SK-N-MC (cell line): ENCODE results near the gene HERC6.

Experiments
- DNase-seq: peaks from one replicate; pipeline ENCODE4 v3.0.0-alpha.2; 2011; ENCODE audit warnings: low read depth, low spot score
- H3K27ac ChIP-seq: fragments of 200-600 bp; sonication (generic); 2 replicates; pipeline ENCODE4 v1.5.1; 2016; ENCODE audit warnings: mixed run types
- H3K36me3 ChIP-seq: fragments of 200-600 bp; sonication (generic); 2 replicates; pipeline ENCODE4 v1.6.1; 2017; ENCODE audit warnings: antibody characterized with exemption, low read length, mixed read lengths; ENCODE audit not compliant: insufficient read depth
- H3K4me3 ChIP-seq: fragments of 200-600 bp; sonication (generic); 2 replicates; pipeline ENCODE4 v1.5.1; 2016
- H3K9ac ChIP-seq: fragments of 200-600 bp; sonication (generic); 2 replicates; pipeline ENCODE4 v1.8.0; 2017; ENCODE audit warnings: mixed run types, mixed read lengths; ENCODE audit not compliant: insufficient read length
- H3K9me3 ChIP-seq: fragments of 200-600 bp; sonication (generic); 2 replicates; pipeline ENCODE4 v1.6.1; 2017; ENCODE audit warnings: low read depth, mild to moderate bottlenecking, antibody characterized with exemption, low read length, moderate library complexity, mixed read lengths
- EZH2 ChIP-seq: fragments of 200-600 bp; sonication (generic); IDR thresholded peaks from one replicate; pipeline ENCODE4 v1.6.1; 2017; ENCODE audit warnings: antibody characterized with exemption
- FOXP2 ChIP-seq: optimal IDR thresholded peaks from 2 replicates; pipeline ENCODE3; 2011; ENCODE audit warnings: mild to moderate bottlenecking, moderate library complexity; ENCODE audit not compliant: insufficient read depth; ENCODE audit errors: extremely low read length, control extremely low read depth
- POLR2AphosphoS5 ChIP-seq: IDR thresholded peaks from 2 replicates; pipeline ENCODE4 v1.6.1; 2012; ENCODE audit warnings: mild to moderate bottlenecking, low read depth, low read length, borderline replicate concordance

HERC6 gene

DNA sequence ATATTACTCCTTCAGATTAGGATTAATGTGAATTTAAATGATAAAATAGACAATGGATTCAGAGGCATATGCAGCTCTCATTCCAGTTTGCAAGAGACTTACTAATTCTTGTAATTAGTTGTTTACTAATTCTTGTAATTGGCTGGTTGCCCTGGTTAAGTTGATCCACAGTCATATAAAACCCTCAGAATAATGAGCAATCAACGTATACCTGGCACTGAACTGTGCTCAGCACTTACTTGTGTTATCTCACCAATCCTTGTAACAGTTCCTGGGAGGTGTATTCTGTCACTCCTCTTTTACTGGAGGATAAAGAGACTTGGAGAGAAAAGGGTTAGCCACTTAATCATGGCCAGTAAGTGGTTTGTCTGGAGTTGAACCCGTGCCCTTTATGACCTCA is 88.7 kb downstream of the HERC6 start:
- Histone ChIP-seq H3K9ac (no peak overlapping the region), H3K27ac (no peak overlapping the region), H3K36me3 (peaks cover 6% of the 10 kb centered on the region; the same call in 1 of the 2 replicates), H3K4me3 (no peak overlapping the region), H3K9me3 (no peaks in the 10 kb centered on the region)
- DNase-seq: no peak
- TF ChIP-seq POLR2AphosphoS5 (no peak), EZH2 (no peak), FOXP2 (no peak)

DNA sequence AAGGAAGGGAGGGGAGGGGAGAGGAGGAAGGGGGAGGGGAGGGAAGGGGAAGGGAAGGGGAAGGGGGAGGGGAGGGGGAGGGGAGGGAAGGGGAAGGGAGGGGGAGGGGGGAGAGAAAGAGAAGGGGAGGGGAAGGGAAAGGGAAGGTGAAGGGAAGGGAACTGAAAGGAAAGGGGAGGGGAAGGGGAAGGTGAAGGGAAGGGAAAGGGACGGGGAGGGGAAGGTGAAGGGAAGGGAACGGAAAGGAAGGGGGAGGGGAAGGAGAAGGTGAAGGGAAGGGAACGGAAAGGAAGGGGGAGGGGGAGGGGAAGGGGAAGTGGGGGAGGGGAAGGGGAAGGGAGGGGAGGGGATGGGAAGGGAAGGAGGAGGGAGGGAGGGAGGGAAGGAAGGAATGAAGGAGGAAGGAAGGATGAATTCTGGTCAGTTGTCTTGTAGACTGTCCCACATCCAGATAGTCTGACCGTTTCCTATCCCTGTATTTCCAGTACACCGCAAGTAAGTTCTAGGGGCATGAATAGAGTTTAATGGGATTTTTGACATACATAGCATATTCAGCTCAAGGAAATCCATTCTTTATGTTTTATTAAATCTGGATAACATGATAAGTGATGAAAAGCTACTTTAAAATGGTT is 98.7 kb downstream of the HERC6 start:
- Histone ChIP-seq H3K27ac (no peak overlapping the region), H3K9ac (no peak overlapping the region), H3K36me3 (no peaks in the 10 kb centered on the region), H3K9me3 (no peaks in the 10 kb centered on the region), H3K4me3 (no peak overlapping the region)
- TF ChIP-seq FOXP2 (no peak), EZH2 (no peak), POLR2AphosphoS5 (no peak)
- no peak for DNase-seq

DNA sequence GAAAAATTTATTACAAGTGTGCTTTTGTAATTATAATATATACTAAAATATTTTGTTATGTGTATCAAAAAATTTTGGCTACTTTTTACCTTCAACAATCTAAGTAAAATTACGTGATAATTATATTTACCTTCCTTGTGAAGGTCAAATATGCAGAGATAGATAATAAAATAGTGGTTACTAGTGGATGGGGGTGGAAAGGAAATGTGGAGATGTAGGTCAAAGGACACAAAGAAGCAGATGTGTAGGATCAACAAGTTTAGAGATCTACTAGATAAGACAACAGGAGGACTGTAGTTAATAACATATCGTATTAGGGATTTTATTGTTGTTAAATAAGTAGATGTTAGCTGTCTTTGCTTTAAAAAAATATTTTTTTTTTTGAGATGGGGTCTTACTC is 99.6 kb downstream of the HERC6 start:
- no peak for DNase-seq
- TF ChIP-seq EZH2 (no peak), FOXP2 (no peak), POLR2AphosphoS5 (no peak)
- H3K27ac ChIP-seq: no peak overlapping the region

DNA sequence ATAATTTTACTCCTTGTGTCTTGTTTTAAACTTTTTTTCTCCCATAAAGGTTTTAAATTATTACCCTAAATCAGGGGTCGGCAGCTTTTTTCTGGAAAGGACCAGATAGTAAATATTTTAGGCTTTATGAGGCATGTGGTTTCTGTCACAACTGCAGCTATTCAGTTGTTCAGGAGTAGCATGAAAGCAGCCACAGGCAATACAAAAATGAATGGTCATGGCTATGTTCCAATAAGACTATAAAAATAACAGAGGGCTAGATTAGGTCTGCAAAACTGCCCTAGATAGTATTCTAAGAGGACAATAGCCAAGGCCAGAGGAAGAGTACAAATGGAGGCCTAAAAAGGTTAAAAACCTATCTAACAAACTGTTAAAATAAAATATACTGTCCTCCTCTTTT is 102.9 kb downstream of the HERC6 start:
- H3K4me3 ChIP-seq: no peak overlapping the region
- no peak for DNase-seq
- TF ChIP-seq FOXP2: no peak
- no peak for TF ChIP-seq EZH2
- TF ChIP-seq POLR2AphosphoS5: no peak
- no peaks in the 10 kb centered on the region for H3K36me3 ChIP-seq
- H3K9ac ChIP-seq: no peak overlapping the region
- no peaks in the 10 kb centered on the region for H3K9me3 ChIP-seq
- H3K27ac ChIP-seq: no peak overlapping the region

More for the DNA sequence above, 99.6 kb downstream of the HERC6 start:
- H3K4me3 ChIP-seq: no peak overlapping the region
- no peaks in the 10 kb centered on the region for H3K9me3 ChIP-seq
- H3K36me3 ChIP-seq: no peaks in the 10 kb centered on the region
- no peak overlapping the region for H3K9ac ChIP-seq

DNA sequence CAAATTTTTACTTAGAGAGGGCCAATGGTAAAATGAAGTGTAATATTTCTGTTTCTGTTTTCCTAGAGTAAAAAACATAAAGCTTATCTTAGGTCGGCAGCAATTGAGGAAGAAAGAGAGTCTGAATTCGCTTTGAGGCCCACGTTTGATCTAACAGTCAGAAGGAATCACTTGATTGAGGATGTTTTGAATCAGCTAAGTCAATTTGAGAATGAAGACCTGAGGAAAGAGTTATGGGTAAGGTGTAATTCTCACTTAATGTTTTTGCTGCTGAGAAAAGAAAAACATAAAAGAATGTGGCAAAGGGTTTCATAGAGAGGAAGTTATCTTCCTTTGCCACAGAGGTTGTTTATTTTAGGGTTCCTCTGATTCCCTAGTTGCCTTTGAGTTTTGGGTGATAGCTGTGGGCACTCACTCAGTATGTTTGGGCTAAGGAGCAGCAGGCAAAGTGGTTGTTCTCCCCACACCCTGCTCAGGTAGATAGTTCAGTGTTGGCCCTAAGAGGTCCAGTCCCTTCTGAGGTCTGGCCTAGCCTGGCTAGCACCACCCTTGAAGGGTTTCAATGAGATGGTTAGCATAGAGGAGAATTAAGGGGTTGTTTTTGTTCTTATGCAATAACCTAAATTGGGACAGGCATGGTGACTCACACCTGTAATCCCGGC is 110.6 kb downstream of the HERC6 start:
- no peaks in the 10 kb centered on the region for H3K9me3 ChIP-seq
- TF ChIP-seq POLR2AphosphoS5 (no peak), FOXP2 (no peak), EZH2 (no peak)
- DNase-seq: no peak

More for the DNA sequence above, 110.6 kb downstream of the HERC6 start:
- H3K9ac ChIP-seq: no peak overlapping the region
- no peaks in the 10 kb centered on the region for H3K36me3 ChIP-seq
- H3K27ac ChIP-seq: no peak overlapping the region
- no peak overlapping the region for H3K4me3 ChIP-seq
